Neural cell (in vitro differentiated cells): Measurements from ENCODE around the gene SCGB3A1. TPM values are rescaled to one million over a fixed set of nuclear protein-coding genes. Genes with fewer than 3 reads are reported as not detected.

Source experiments
- H2AFZ ChIP-seq: fragments of 200-600, 300-800 bp; sonication (generic), shearing (Covaris generic); 2 replicates; pipeline ENCODE4 v1.6.0; 2014; ENCODE audit warnings: low read depth, mild to moderate bottlenecking, antibody characterized with exemption, low read length, moderate library complexity
- H3F3A ChIP-seq: fragments of 200-600 bp; shearing (Covaris generic); 2 replicates; pipeline ENCODE4 v1.6.1; 2016; ENCODE audit warnings: mild to moderate bottlenecking, moderate library complexity, mixed read lengths, antibody characterized with exemption, low read length; ENCODE audit not compliant: insufficient read depth, poor library complexity, severe bottlenecking
- H3K27ac ChIP-seq: fragments of 200-600, 300-800 bp; sonication (generic), shearing (Covaris generic); 2 replicates; pipeline ENCODE4 v1.5.1; 2014; ENCODE audit warnings: mild to moderate bottlenecking, low read length, moderate library complexity
- H3K27me3 ChIP-seq: fragments of 300-800, 200-600 bp; sonication (generic), shearing (Covaris generic); 2 replicates; pipeline ENCODE4 v1.6.0; 2014; ENCODE audit warnings: mild to moderate bottlenecking, low read depth, low read length, moderate library complexity; ENCODE audit not compliant: insufficient read depth
- H3K36me3 ChIP-seq: fragments of 300-800, 200-600 bp; sonication (generic), shearing (Covaris generic); 2 replicates; pipeline ENCODE4 v1.5.1; 2014; ENCODE audit warnings: mild to moderate bottlenecking, antibody characterized with exemption, low read length, moderate library complexity; ENCODE audit not compliant: insufficient read depth
- H3K4me2 ChIP-seq: fragments of 300-800, 200-600 bp; sonication (generic), shearing (Covaris generic); 2 replicates; pipeline ENCODE4 v1.6.0; 2014; ENCODE audit warnings: mild to moderate bottlenecking, low read length
- H3K4me3 ChIP-seq: fragments of 300-800, 200-600 bp; sonication (generic), shearing (Covaris generic); 2 replicates; pipeline ENCODE4 v1.5.1; 2014; ENCODE audit warnings: mild to moderate bottlenecking, low read length, moderate library complexity
- H3K79me2 ChIP-seq: fragments of 200-600 bp; shearing (Covaris generic); replicated peaks from 2 replicates; pipeline ENCODE4 v1.6.0; 2014; ENCODE audit warnings: mild to moderate bottlenecking, low read length, moderate library complexity; ENCODE audit not compliant: insufficient read depth
- H3K9ac ChIP-seq: fragments of 300-800, 200-600 bp; sonication (generic), shearing (Covaris generic); 2 replicates; pipeline ENCODE4 v1.6.1; 2016; ENCODE audit warnings: mild to moderate bottlenecking, low read length, mixed read lengths
- H3K9me2 ChIP-seq: fragments of 200-600 bp; shearing (Covaris generic); 2 replicates; pipeline ENCODE4 v1.6.1; 2016; ENCODE audit warnings: mild to moderate bottlenecking, low read length, mixed read lengths; ENCODE audit not compliant: insufficient read depth
- H3K9me3 ChIP-seq: fragments of 200-600, 300-800 bp; sonication (generic), shearing (Covaris generic); 2 replicates; pipeline ENCODE4 v1.6.1; 2016; ENCODE audit warnings: mild to moderate bottlenecking, mixed run types, low read length, moderate library complexity, mixed read lengths
- H4K20me1 ChIP-seq: fragments of 200-600 bp; shearing (Covaris generic); 2 replicates; pipeline ENCODE4 v1.6.1; 2016; ENCODE audit warnings: mild to moderate bottlenecking, mixed run types; ENCODE audit not compliant: insufficient read depth
- EP300 ChIP-seq: fragments of 450-650 bp; conservative IDR thresholded peaks from 2 replicates; pipeline ENCODE4 v1.6.1; 2014; ENCODE audit warnings: antibody characterized with exemption, mild to moderate bottlenecking, moderate library complexity; ENCODE audit not compliant: poor library complexity, severe bottlenecking
- EZH2 ChIP-seq: fragments of 200-600, 300-800 bp; shearing (Covaris generic), sonication (generic); IDR thresholded peaks from 2 replicates; pipeline ENCODE4 v1.6.1; 2014; ENCODE audit warnings: antibody characterized with exemption, low read length, borderline replicate concordance, mild to moderate bottlenecking; ENCODE audit not compliant: insufficient read depth, poor library complexity, severe bottlenecking
- MXI1 ChIP-seq: fragments of 450-650 bp; conservative IDR thresholded peaks from 2 replicates; pipeline ENCODE4 v1.6.1; 2014; ENCODE audit warnings: antibody characterized with exemption, mild to moderate bottlenecking; ENCODE audit not compliant: poor library complexity, severe bottlenecking
- POLR2AphosphoS5 ChIP-seq: IDR thresholded peaks from 2 replicates; pipeline ENCODE4 v1.6.1; 2012
- RAD21 ChIP-seq: fragments of 450-650 bp; conservative IDR thresholded peaks from 2 replicates; pipeline ENCODE4 v1.6.1; 2014; ENCODE audit warnings: antibody characterized with exemption, mild to moderate bottlenecking, moderate library complexity
- SMC3 ChIP-seq: fragments of 450-650 bp; conservative IDR thresholded peaks from 2 replicates; pipeline ENCODE4 v1.6.1; 2014; ENCODE audit warnings: antibody characterized with exemption, mild to moderate bottlenecking, moderate library complexity; ENCODE audit not compliant: poor library complexity
- TAF1 ChIP-seq: IDR thresholded peaks from 2 replicates; pipeline ENCODE4 v1.6.1; 2012; ENCODE audit warnings: low read depth
- polyA plus RNA-seq: library from polyadenylated mRNA; depleted of rRNA; stranded (reverse); fragments of >200 nt; gene quantifications from 2 replicates; pipeline ENCODE4 v1.2.3, GENCODE V29; 2014
- TF ChIP-seq, protein P1 (sequence below): fragments of 450-650 bp; IDR thresholded peaks from 2 replicates; pipeline ENCODE4 v1.5.1; 2014; ENCODE audit warnings: antibody characterized with exemption, mild to moderate bottlenecking, moderate library complexity; ENCODE audit not compliant: poor library complexity, severe bottlenecking
- TF ChIP-seq, protein P2 (sequence below): IDR thresholded peaks from 2 replicates; pipeline ENCODE4 v1.6.1; 2012; ENCODE audit warnings: borderline replicate concordance

SCGB3A1 gene
- polyA plus RNA-seq, 1 donor from 2014 or later, result not detected

DNA sequence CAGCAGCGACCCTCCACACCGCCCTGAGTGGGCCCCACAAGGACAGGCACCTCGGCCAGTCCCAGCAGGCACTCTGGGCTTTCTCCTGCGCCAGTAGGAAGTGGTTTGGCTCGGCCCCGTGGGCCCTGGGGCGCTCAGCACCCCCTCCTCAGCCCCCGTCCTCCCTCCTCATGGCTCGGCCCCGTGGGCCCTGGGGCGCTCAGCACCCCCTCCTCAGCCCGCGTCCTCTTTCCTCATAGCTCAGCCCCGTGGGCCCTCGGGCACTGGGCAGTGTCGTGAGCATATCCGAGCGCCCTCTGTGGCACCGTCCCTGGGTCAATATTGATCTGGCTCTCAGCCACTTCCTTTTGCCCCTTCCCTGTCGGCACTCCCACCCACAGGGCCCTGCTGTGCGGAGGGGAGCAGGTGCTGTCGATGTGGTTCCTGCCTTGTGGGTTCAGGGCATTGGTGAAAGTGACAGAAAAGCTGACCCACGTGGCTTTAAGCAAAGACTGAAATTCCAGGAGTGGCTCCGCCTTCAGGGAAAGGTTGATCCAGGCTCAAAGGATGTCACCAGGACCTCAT is 5.5 kb upstream of the SCGB3A1 start:
- Histone ChIP-seq H3K9me2 (no peaks in the 10 kb centered on the region), H3K79me2 (no peaks in the 10 kb centered on the region), H3F3A (no peaks in the 10 kb centered on the region), H3K27ac (no peak overlapping the region), H3K9ac (no peak overlapping the region), H3K36me3 (no peaks in the 10 kb centered on the region), H4K20me1 (no peaks in the 10 kb centered on the region), H2AFZ (no peak overlapping the region), H3K27me3 (peaks cover 11% of the 10 kb centered on the region), H3K9me3 (no peaks in the 10 kb centered on the region), H3K4me2 (no peak overlapping the region), H3K4me3 (no peak overlapping the region)
- no peak for TF ChIP-seq RAD21
- TF ChIP-seq EZH2, result no peak
- no peak for TF ChIP-seq SMC3
- TF ChIP-seq MXI1, result no peak
- TF ChIP-seq, protein P1, sequence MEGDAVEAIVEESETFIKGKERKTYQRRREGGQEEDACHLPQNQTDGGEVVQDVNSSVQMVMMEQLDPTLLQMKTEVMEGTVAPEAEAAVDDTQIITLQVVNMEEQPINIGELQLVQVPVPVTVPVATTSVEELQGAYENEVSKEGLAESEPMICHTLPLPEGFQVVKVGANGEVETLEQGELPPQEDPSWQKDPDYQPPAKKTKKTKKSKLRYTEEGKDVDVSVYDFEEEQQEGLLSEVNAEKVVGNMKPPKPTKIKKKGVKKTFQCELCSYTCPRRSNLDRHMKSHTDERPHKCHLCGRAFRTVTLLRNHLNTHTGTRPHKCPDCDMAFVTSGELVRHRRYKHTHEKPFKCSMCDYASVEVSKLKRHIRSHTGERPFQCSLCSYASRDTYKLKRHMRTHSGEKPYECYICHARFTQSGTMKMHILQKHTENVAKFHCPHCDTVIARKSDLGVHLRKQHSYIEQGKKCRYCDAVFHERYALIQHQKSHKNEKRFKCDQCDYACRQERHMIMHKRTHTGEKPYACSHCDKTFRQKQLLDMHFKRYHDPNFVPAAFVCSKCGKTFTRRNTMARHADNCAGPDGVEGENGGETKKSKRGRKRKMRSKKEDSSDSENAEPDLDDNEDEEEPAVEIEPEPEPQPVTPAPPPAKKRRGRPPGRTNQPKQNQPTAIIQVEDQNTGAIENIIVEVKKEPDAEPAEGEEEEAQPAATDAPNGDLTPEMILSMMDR, result no peak
- TF ChIP-seq POLR2AphosphoS5, result no peak
- TF ChIP-seq, protein P2, sequence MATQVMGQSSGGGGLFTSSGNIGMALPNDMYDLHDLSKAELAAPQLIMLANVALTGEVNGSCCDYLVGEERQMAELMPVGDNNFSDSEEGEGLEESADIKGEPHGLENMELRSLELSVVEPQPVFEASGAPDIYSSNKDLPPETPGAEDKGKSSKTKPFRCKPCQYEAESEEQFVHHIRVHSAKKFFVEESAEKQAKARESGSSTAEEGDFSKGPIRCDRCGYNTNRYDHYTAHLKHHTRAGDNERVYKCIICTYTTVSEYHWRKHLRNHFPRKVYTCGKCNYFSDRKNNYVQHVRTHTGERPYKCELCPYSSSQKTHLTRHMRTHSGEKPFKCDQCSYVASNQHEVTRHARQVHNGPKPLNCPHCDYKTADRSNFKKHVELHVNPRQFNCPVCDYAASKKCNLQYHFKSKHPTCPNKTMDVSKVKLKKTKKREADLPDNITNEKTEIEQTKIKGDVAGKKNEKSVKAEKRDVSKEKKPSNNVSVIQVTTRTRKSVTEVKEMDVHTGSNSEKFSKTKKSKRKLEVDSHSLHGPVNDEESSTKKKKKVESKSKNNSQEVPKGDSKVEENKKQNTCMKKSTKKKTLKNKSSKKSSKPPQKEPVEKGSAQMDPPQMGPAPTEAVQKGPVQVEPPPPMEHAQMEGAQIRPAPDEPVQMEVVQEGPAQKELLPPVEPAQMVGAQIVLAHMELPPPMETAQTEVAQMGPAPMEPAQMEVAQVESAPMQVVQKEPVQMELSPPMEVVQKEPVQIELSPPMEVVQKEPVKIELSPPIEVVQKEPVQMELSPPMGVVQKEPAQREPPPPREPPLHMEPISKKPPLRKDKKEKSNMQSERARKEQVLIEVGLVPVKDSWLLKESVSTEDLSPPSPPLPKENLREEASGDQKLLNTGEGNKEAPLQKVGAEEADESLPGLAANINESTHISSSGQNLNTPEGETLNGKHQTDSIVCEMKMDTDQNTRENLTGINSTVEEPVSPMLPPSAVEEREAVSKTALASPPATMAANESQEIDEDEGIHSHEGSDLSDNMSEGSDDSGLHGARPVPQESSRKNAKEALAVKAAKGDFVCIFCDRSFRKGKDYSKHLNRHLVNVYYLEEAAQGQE, result no peak
- TF ChIP-seq TAF1, result no peak

DNA sequence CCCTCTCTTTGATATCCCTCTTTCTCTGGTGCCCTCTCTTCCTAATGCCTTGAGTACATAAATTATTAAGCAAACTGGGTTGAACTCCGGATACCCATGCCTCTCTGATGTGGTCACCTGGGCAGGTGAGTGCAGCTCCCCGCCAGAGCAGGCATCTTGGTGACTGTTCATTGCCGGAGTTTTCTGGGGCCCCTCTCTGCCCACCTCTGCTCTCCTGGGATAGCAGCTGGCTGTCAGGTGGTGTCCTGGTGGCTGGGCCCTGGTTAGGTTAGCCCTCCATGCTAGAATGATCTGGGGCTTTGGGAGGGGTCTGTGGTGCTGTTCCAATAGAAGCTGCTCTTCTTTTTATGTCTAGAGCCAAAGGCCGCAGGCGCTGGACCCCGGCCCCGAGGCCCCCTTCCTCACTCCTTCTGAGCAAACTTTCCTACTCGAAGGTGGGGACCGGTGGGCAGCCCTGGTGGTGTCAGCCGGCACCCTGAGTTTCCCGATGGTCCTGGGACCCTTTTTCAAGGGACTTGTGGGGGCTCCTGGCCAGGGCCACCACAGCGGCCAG is 4.9 kb upstream of the SCGB3A1 start:
- Histone ChIP-seq H3K36me3 (no peaks in the 10 kb centered on the region), H3K4me2 (no peak overlapping the region), H3F3A (no peaks in the 10 kb centered on the region), H3K9me3 (no peaks in the 10 kb centered on the region), H3K9me2 (no peaks in the 10 kb centered on the region), H3K79me2 (no peaks in the 10 kb centered on the region), H2AFZ (no peak overlapping the region), H3K27me3 (peaks cover 17% of the 10 kb centered on the region), H4K20me1 (no peaks in the 10 kb centered on the region), H3K27ac (no peak overlapping the region), H3K9ac (no peak overlapping the region), H3K4me3 (no peak overlapping the region)
- TF ChIP-seq, protein P2, result no peak
- no peak for TF ChIP-seq EP300
- TF ChIP-seq SMC3, result no peak
- TF ChIP-seq EZH2, result no peak
- TF ChIP-seq RAD21, result no peak
- no peak for TF ChIP-seq MXI1
- TF ChIP-seq POLR2AphosphoS5, result no peak
- TF ChIP-seq TAF1, result no peak
- TF ChIP-seq, protein P1, result no peak
